ENCODE data around the gene ZNF697.

GRCh38 chr1:119617751-119618691 lies 30.0 kb downstream of the ZNF697 start:
- TF ChIP-seq USF2 (IDR thresholded peaks at IDR 0.05; ENCODE audit: low read depth, low read length) (no peak), CTCF (conservative IDR thresholded peaks at IDR 0.05; ENCODE audit: low read depth, low read length) (no peak), FOS (IDR thresholded peaks at IDR 0.05; ENCODE audit: low read depth, low read length) (no peak), SMC3 (IDR thresholded peaks at IDR 0.05; ENCODE audit: low read depth, low read length) (no peak), POLR2A (IDR thresholded peaks at IDR 0.05; ENCODE audit: low read depth, low read length) (no peak), RAD21 (IDR thresholded peaks at IDR 0.05; ENCODE audit: low read length) (no peak), MAFK (IDR thresholded peaks at IDR 0.05; ENCODE audit: low read depth, low read length) (no peak), MXI1 (IDR thresholded peaks at IDR 0.05; ENCODE audit: borderline replicate concordance, low read depth, low read length) (no peak), RFX5 (IDR thresholded peaks at IDR 0.05; ENCODE audit: low read depth, low read length) (no peak)

All from IMR-90 (cell line).